ENCODE data around the gene IRS2.

- TF ChIP-seq, protein P1, sequence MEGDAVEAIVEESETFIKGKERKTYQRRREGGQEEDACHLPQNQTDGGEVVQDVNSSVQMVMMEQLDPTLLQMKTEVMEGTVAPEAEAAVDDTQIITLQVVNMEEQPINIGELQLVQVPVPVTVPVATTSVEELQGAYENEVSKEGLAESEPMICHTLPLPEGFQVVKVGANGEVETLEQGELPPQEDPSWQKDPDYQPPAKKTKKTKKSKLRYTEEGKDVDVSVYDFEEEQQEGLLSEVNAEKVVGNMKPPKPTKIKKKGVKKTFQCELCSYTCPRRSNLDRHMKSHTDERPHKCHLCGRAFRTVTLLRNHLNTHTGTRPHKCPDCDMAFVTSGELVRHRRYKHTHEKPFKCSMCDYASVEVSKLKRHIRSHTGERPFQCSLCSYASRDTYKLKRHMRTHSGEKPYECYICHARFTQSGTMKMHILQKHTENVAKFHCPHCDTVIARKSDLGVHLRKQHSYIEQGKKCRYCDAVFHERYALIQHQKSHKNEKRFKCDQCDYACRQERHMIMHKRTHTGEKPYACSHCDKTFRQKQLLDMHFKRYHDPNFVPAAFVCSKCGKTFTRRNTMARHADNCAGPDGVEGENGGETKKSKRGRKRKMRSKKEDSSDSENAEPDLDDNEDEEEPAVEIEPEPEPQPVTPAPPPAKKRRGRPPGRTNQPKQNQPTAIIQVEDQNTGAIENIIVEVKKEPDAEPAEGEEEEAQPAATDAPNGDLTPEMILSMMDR (IDR thresholded peaks at IDR 0.05): no peak
- TF ChIP-seq, protein P2, sequence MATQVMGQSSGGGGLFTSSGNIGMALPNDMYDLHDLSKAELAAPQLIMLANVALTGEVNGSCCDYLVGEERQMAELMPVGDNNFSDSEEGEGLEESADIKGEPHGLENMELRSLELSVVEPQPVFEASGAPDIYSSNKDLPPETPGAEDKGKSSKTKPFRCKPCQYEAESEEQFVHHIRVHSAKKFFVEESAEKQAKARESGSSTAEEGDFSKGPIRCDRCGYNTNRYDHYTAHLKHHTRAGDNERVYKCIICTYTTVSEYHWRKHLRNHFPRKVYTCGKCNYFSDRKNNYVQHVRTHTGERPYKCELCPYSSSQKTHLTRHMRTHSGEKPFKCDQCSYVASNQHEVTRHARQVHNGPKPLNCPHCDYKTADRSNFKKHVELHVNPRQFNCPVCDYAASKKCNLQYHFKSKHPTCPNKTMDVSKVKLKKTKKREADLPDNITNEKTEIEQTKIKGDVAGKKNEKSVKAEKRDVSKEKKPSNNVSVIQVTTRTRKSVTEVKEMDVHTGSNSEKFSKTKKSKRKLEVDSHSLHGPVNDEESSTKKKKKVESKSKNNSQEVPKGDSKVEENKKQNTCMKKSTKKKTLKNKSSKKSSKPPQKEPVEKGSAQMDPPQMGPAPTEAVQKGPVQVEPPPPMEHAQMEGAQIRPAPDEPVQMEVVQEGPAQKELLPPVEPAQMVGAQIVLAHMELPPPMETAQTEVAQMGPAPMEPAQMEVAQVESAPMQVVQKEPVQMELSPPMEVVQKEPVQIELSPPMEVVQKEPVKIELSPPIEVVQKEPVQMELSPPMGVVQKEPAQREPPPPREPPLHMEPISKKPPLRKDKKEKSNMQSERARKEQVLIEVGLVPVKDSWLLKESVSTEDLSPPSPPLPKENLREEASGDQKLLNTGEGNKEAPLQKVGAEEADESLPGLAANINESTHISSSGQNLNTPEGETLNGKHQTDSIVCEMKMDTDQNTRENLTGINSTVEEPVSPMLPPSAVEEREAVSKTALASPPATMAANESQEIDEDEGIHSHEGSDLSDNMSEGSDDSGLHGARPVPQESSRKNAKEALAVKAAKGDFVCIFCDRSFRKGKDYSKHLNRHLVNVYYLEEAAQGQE (IDR thresholded peaks at IDR 0.05; ENCODE audit: insufficient read depth in 1 of 2, low read depth in 2 of 2, low read length in 1 of 2): no peak
Observed at GRCh38 chr13:109734002-109734785, 52.2 kb downstream of the IRS2 start.
